ENCODE measurements around the gene B9D2.

B9D2 gene

GRCh38 chr19:41305927-41306793, 57.8 kb downstream of the B9D2 start:
- no peak for TF ChIP-seq CTCF (IDR thresholded peaks at IDR 0.05; ENCODE audit: low read length, missing control alignments)
- DNase-seq (ENCODE audit: low read depth): no peak
- no peak overlapping the region for H3K4me3 ChIP-seq (replicated peaks; ENCODE audit: low read depth, low read length)

GRCh38 chr19:41304706-41305483, 59.1 kb downstream of the B9D2 start:
- H3K4me3 ChIP-seq (replicated peaks; ENCODE audit: low read depth, low read length): no peak overlapping the region
- no peak for DNase-seq (ENCODE audit: low read depth)
- TF ChIP-seq CTCF (IDR thresholded peaks at IDR 0.05; ENCODE audit: low read length, missing control alignments): no peak

All from fibroblast of pulmonary artery (primary cell).